Esophagus squamous epithelium (tissue), 4 donors: Measurements from ENCODE around the gene TSPAN5.

Experiments
- POLR2A ChIP-seq, 4 donors: fragments of 450-650 bp; IDR thresholded peaks; one replicate each; pipeline ENCODE4 v1.6.1; 2017; ENCODE audit warnings: antibody characterized with exemption in 4 of 4, mild to moderate bottlenecking in 4 of 4, moderate library complexity in 3 of 4
- TF ChIP-seq, protein P1 (sequence below), 6 experiments: fragments of 450-650 bp in 4 of 6; fragments of 200-600 bp in 2 of 6; sonication (generic) in 2 of 6; IDR thresholded peaks; one replicate each; pipeline ENCODE4 v1.5.1; 2016 to 2019; ENCODE audit warnings: antibody characterized with exemption in 6 of 6, mild to moderate bottlenecking in 4 of 6, moderate library complexity in 4 of 6

- TF ChIP-seq, protein P1, sequence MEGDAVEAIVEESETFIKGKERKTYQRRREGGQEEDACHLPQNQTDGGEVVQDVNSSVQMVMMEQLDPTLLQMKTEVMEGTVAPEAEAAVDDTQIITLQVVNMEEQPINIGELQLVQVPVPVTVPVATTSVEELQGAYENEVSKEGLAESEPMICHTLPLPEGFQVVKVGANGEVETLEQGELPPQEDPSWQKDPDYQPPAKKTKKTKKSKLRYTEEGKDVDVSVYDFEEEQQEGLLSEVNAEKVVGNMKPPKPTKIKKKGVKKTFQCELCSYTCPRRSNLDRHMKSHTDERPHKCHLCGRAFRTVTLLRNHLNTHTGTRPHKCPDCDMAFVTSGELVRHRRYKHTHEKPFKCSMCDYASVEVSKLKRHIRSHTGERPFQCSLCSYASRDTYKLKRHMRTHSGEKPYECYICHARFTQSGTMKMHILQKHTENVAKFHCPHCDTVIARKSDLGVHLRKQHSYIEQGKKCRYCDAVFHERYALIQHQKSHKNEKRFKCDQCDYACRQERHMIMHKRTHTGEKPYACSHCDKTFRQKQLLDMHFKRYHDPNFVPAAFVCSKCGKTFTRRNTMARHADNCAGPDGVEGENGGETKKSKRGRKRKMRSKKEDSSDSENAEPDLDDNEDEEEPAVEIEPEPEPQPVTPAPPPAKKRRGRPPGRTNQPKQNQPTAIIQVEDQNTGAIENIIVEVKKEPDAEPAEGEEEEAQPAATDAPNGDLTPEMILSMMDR (IDR thresholded peaks at IDR 0.05), result no peak
- TF ChIP-seq POLR2A (IDR thresholded peaks at IDR 0.05), result no peak
Observed at GRCh38 chr4:98476891-98477290, 181.5 kb downstream of the TSPAN5 start.
